Measurements from ENCODE around the gene LIMCH1.

DNA sequence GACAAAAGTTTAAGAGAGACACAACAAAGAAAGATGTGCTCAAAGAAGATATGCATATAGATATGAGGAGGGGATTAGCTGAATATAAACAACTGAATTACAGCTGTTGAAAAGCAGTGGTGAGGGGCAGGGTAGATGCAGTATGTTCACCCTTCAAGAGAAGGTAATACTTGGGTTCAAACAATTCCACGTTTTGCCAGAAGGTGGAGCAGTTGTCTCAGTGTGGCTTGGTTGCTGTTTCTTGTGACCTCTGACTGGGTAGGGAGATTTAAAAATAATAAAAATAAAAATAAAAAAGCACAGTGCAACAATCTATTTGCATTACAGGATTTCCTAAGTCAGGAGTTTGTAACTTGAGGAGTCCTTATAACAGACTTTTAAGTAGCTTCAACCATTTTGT lies 187.3 kb downstream of the LIMCH1 start:
- TF ChIP-seq, protein P1, sequence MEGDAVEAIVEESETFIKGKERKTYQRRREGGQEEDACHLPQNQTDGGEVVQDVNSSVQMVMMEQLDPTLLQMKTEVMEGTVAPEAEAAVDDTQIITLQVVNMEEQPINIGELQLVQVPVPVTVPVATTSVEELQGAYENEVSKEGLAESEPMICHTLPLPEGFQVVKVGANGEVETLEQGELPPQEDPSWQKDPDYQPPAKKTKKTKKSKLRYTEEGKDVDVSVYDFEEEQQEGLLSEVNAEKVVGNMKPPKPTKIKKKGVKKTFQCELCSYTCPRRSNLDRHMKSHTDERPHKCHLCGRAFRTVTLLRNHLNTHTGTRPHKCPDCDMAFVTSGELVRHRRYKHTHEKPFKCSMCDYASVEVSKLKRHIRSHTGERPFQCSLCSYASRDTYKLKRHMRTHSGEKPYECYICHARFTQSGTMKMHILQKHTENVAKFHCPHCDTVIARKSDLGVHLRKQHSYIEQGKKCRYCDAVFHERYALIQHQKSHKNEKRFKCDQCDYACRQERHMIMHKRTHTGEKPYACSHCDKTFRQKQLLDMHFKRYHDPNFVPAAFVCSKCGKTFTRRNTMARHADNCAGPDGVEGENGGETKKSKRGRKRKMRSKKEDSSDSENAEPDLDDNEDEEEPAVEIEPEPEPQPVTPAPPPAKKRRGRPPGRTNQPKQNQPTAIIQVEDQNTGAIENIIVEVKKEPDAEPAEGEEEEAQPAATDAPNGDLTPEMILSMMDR (IDR thresholded peaks at IDR 0.05) = no peak
- TF ChIP-seq POLR2A (IDR thresholded peaks at IDR 0.05) = no peak
- TF ChIP-seq EP300 (IDR thresholded peaks at IDR 0.05) = no peak
